NCI-H1105 treated with DMSO at 0.1 percent for 48 hours (cell line): ENCODE measurements around the gene LLGL1.

Experiments
- DNase-seq: peaks from one replicate; lab custom pipeline; 2025; lab: John Stamatoyannopoulos, UW

The LLGL1 gene

DNA sequence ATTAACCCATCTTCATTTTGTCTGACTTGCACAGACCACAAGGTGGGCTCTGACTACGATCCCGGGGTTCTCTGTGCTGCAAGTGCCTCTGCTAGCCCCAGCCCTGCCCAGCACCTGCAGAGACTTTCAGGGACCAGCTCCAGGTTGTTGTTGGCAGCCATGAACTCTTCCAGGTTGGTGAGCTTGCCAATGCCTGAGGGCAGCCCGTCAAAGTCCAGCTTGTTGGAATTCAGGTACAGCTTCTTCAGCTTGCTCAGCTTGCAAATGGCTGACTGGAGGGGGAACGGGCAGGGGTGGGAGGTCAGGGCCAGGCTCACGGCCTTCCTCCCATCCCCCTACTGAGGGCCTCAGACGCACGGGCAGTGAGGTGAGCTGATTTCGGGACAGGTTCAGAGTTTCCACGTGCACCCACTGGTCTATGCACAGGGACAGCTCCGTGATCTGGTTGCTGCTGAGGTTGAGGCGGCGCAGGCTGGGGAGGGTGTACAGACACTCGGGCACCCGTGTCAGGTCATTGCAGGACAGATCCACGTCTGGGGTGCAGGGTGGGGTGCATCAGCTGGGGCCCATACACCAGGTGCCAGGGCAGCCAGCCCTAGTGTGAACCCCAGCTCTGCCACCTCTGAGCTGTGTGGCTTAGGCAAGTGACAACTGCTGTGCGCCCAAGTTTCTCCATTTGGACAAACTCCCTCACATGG lies 27.9 kb downstream of the LLGL1 start:
- DNase-seq = no peak

DNA sequence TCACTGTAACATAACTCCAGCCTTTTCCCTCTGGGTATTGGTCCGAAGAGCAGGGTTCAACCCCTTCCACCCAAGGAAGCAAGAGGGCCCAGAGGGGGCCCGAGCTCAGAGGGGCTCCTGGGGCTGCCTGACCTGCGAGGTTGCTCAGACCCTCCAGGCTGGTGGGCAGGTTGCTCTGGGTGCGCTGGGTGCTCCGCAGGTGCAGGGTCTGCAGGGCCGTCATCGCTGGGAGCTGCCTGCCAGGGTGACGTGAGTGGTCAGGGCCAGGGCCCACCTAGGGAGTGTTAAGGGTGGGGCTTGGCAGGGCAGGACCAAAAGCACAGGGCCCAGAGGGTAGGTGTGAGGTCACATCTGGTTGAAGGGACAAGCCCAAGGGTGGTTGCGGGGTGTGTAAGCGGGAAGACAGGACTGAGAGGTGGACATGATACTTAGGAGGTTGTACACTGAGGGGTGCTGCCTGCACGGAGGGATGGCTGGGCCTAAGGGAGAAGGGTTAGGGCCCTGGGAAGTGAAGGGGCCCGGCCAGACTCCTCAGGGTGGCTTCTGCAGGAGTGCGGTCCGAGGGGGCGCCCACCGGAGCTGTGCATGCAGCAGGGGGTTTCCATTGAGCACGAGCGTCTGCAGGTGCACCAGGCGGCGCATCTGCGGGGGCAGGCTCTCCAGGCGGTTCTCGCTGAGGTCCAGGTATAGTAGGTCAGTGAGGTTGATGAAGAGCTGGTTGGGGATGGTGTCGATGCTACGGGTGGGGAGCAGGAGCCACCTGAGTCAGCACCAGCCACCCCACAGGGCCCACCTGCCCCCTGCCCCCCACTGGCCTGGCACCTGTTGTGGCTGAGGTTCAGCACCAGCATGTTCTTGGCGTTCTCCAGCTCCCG lies 28.7 kb downstream of the LLGL1 start:
- no peak for DNase-seq

DNA sequence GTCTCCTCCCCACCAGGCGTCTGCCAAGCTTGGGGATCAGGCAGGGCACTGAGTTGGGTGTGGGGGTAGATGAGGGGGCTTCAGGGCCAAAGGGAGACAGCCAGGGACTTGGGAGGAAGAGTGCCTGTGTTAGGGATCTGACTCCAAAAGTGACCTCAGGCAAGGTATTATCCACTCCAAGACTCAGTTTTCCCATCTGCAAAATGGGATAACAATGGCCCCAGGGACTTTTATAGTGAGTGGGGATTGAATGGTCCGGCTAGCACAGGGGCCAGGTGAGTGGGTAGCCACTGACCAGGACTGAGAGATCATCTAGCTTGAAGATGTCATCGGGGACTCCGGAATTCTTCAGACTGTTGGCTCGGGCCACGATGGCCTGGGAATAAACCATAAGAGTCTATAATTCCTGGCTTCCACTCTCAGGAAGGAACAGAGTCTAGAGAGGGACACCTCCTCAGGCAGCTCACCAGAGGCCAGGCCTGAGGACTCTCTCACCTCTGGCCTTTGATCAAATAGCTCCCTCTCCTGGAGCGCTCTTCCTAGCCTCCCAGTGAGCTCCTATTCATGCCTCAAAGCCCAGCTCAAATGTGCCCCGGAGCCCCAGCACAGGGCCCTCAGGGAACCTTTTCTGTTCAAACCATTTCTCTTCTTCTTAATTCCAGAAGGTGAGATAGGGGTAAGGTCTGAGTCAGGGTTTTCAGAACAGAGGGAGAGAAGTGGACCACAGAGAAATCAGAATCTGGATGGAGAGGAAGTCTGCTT lies 29.6 kb downstream of the LLGL1 start:
- DNase-seq = no peak

DNA sequence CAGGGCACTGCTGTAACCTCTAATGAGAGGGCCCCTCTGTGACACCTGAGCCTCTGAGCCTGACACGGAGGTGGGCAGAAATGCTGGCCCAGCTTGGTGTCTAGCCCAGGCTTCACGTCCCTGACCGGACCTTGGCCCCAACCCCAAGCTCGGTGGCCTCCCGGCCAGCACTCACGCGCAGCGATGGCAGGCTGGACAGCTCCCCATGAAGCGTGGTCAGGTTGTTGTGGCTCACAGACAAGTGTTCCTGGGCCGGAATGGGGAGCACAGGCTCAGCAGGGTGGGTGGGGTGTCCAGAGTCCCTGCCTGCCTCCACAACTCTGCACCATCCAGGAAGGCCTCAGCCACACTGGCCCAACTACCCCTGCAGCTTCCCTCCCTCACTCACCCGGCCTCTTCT lies 30.9 kb downstream of the LLGL1 start:
- no peak for DNase-seq

DNA sequence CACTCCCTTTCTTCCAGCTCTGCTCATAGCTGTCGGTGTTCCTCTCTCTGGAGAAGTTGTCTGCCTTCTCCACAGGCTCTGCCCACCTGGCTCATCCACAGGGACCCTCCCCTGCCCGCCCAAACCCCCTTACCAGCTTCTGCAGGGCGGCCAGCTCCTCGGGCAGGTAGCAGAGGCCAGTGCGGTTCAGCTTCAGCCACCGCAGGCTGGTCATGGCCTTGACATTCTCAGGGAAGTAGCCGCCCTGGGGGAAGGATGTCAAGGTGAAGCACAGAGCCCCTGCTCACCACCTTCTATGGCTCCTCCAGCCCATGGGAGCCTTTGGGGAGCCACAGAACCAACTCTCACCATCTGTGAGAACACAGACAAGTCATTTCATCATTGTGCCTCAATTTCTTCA lies 31.3 kb downstream of the LLGL1 start:
- DNase-seq = no peak

DNA sequence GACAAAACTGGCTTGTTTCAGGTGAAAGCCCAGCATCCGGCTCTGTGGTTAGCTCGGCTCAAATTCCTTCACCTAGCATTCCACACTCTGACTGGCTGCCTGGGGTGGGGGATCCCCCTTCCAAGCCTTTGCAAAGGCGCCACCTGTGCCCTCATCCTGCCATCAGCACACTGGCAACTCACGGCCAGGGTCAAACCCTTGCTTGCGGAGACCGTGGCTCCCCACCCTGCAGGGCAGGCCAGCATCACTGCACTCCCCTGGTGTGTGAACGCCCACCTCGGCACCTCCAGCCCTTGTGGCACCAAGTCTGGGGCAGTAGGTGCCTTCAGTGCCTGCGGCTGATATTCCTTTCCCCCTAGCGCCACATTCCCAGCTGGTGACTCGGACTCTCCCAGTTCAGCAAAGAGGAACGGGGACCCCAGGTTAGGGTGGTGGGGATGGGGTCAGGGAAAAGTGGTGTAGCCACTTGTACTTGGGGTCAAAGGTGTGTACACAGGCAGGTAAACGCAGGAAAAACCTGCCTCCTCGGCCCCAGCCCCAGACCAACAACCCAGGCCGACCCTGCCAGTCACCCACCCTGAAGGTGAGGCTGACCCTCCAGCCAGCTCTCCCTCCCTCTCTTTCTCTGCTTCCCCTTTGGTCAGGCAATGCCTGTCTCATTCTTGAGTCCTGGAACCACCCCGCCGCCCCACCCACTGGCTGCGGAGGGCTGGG lies 32.0 kb downstream of the LLGL1 start:
- no peak for DNase-seq

DNA sequence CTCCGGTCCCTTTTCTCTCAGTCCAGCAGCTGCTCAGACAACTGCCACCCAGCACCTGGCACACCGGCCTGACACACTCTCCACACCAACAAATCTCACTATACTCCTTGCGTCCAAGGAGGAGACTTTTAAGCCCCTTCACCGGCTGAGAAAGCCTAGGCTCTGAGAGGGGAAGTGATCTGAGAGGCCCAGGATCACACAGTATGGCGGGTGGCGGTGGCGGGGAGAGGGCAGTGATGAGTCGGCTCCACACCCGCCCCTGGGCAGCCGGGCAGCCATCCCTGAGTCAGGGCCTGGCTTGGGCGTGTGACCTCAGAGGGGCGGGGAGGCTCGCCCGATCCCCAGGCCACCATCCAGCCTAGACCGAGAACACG lies 32.5 kb downstream of the LLGL1 start:
- DNase-seq = peak; percentile 51

DNA sequence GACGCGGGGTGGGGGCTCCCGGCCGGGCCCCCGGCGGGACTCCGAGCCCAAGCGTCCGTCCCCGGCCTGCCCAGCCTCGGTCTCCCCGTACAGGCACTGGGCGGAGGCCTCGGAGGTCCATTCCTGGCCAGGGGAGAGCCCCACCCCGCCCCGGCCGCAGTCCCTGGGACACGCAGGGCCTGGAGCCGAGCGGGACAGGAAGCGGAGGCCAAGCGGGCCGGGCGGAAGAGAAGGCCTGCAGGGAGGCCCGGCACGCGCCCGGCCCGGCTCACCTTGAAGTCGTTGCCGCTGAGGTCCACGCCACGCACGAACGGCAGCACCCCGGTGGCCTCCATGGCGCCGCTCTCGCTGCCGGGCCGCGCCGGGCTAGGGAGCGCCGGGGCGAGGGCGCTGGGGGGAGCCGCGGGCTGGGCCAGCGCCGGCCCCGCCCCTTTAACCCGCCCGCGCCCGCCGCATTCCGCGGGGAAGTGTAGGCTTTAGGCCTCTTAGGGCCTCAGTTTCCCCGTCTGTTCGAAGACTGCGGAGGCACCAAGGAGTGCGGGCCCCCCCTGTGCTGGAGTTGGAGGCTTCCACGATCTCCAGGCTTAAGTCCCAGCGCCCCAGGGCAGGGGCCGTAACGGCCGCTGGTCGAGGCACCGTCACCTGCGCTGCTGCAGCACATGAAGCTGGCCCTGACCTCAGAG lies 33.1 kb downstream of the LLGL1 start, which contains the start of gene FLII:
Gene FLII (minus strand): TSS at position 383 of the 683 bp plus-strand sequence. CDS start 48 bp downstream, at position 335.
- DNase-seq = no peak

DNA sequence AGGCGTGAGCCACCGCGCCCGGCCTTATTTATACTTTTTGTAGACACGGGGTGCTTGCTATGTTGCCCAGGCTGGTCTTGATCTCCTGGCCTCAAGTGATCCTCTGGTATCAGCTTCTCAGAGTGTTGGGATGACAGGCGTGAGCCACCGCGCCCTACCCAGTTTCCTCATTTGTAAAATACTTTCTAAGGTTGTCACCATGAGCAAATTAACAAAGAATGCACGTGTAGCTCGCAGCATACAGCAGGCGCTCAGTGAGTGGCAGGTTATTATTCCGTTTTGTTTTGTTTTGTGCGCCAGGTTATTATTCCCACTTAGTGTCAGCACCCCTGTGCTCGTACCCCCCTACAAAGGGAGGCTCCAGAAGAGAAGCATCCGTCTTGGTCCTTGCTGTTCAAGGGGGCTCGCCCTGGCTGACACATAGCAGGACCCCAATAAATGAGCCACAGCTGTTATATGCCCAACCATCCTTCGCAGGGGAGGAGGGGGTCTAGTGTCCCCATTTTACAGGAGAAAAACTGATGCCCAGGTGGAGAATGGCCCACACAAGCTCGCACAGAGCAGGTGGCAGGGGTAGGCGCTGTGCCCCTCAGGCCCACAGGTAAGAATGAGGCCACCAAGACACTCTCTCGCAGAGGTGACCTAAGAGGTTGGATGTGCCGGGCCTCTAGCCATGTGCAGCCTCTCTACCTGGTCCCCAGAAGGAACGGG lies 34.3 kb downstream of the LLGL1 start:
- DNase-seq = no peak

DNA sequence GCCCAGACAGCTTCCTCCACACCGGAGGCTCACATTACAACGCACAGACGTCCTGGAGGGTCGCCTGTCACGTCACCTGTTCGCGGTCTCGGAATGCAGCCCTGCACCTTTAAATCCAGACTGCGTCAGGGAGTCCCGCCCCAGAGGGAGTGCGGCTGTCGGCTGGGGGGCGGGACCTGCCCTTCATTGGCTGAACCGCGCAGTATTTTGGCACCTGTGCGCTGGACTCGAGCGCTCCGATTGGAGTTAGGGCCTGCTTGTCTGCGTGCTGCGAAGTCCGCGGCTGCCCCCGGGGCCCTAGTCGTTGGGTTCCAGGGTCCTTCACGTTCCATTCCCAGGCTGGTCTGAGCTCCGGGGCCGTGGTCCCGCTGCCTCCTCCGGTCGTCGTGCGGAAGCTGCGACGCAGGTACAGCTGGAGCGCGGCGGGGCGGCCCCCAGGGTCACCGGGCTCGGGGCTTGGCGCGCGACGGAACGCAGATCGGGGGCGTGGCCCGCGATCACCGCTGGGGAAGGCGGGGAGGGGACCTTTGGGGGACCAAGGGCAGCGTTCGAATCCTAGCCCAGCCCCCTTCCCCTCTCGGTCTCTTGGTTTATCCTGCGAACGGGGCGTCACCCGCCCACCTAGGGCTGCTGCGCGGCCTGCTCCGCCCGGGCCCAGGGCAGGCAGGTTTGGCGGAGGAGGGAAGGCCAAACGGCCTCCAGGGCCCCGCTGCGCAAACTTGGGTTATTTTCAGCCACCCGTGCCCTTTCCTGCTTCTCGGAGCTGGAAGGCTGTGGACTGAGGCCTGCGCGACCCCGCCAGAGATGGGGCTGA lies 35.1 kb downstream of the LLGL1 start, which contains the start of gene MIEF2:
Gene MIEF2 (plus strand): TSS at position 331 of the 814 bp plus-strand sequence. CDS start 2,059 bp downstream, outside the sequence.
- peak; percentile 98 for DNase-seq

DNA sequence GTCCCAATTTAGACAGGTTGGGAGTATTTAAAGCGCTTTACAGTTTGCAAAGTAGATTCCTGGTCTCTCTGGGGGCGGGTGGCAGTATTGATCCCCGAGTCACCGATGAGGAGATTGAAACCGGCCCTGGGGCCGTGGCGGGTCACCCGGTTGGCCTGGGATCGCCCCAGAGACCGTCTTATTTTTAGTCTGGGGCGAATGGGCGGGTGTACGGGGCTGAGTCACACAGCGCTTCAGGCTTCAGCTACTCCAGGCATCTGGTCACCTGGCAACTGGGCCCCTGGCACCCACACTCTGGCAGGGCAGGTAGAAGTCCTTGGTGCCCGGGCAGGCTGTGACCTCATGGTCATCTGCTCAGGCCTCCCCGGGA lies 35.7 kb downstream of the LLGL1 start:
- no peak for DNase-seq

DNA sequence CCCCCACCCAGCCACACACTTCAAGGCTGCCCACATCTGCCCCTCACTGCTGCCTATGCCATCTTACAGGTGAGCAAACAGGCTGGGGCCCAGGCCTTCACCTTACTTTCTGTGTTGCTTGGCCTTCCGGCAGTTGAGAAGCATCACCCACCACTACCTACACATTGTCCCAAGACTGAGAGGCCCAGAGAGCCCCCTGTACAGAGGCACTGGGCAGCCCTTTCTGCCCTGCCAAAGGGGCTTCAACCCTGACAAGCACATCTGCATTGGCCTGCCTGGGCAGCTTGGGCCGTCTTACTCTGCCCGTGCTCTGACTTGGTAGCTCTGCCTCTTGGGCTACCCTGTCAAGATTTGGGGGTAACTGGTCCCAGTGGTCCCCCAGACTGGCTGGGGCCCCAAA lies 36.2 kb downstream of the LLGL1 start:
- DNase-seq = no peak

DNA sequence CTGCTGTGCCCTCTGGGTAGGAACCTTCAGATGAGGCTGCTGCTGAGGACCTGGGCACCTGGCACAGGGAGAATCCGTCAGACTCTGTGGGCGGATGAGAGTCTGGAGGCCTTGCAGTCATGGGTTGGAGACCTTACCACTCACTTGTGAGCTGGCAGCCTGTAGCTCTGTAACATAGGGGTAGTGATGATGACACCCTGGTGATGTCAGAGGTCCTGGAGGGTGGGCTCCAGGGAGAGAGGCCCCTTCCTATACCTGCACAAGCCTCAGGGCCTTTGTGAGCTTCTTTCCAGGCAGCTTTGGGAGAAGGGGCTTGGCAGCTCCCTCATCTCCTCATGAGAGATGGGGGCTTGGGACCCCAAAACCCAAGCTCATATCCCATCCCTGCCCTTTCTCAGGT lies 36.7 kb downstream of the LLGL1 start:
- no peak for DNase-seq

DNA sequence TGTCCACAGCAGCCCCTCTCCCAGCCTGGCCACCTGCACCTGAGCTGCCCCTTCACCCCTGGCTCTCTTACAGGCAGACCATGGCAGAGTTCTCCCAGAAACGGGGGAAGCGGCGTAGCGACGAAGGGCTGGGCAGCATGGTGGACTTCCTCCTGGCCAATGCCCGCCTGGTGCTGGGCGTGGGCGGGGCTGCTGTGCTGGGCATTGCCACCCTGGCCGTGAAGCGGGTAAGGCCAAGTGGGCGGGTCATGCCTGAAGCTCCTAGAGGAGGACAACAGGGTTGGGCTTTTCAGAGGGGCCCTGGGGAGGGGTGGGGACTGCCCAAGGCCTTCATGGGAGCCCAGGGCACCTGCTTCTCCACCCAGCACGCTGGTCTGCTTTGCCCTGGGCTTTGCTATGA lies 37.2 kb downstream of the LLGL1 start:
- no peak for DNase-seq

DNA sequence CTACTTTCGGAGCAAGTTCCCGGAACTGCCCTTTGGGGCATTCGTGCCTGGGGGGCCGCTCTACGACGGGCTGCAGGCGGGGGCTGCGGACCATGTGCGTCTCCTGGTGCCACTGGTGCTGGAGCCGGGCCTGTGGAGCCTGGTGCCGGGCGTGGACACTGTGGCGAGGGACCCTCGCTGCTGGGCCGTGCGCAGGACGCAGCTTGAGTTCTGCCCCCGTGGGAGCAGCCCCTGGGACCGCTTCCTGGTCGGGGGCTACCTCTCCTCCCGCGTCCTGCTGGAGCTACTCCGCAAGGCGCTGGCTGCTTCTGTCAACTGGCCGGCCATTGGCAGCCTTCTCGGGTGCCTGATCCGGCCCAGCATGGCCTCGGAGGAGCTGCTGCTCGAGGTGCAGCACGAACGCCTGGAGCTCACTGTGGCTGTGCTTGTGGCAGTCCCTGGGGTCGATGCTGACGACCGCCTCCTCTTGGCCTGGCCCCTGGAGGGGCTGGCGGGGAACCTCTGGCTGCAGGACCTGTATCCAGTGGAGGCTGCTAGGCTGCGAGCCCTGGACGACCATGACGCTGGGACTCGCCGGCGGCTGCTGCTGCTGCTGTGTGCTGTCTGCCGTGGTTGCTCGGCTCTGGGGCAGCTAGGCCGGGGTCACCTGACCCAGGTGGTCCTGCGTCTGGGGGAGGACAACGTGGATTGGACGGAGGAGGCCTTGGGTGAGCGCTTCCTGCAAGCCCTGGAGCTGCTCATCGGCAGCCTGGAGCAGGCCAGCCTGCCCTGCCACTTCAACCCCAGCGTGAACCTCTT lies 38.6 kb downstream of the LLGL1 start:
- DNase-seq = no peak

DNA sequence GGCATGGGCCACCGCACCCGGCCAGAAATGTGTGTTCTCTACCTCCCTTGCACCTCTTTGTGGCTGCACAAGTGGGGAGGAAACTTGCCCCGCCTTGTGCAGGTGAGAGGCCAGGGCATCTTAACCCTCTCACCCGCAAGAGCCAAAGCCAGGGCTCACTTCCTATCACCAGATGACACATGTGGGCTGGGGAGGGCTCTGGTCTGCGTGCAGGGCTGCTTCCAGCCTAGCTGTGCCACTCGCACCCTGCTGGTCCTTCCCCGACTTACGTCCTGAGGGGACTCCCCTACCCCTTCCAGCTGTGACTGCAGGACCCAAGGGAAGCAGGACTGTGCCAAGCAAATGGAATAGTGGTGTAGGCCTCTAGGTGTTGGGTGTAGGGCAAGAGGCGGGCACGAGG lies 41.9 kb downstream of the LLGL1 start:
- DNase-seq = no peak

DNA sequence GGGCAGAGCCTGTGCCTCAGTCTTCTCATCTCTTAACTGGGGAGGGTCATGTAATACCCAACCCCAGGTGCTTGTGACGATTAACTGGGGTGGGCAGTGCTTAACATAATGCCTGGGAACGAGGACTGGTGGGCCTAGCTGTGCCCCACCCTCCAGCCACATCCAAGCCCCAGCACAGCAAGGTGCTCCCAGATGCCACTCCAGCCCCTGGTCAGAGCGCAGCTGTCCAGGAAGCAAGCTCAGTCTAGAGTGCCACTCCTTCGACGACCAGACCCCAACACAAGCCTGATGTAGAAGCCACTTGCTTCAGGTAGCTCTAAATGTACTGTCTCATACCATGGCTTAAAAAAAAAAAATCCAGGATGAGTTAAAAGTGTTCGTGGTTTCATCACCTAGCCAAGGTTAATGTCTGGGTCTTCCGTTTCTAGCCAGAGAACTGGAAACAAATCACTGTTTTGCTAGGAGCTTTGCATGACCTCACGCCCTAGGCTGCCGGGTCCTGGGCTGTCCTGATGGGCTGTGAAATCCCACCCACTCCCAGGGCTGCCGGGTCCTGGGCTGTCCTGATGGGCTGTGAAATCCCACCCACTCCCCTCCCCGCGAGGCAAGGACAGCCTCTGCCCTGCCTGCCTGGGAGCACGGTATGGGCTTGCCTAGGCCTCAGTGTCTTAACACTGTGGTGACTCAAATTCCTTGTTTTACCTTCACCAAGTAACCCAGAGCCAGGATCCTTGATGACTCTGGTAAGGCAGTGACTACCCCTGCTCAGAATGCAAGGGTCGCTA lies 42.7 kb downstream of the LLGL1 start:
- no peak for DNase-seq
